NAMALWA (cell line): Measurements from ENCODE around the gene C17orf50.

Source experiments
- DNase-seq: peaks from one replicate; pipeline ENCODE4 v3.0.0-alpha.2; 2015; ENCODE audit warnings: low spot score

The C17orf50 gene

GRCh38 chr17:35752945-35753764 lies 7.5 kb upstream of the C17orf50 start, which contains the start of gene GAS2L2:
TSS of gene GAS2L2 (minus strand) at chr17:35753239. CDS start at chr17:35752850, 389 bp downstream.
- no peak for DNase-seq

GRCh38 chr17:35757243-35757642 lies 3.4 kb upstream of the C17orf50 start:
- DNase-seq = no peak

GRCh38 chr17:35761601-35762000 lies 914 bp downstream of the C17orf50 start:
- DNase-seq = no peak

GRCh38 chr17:35763767-35764122 lies 3.1 kb downstream of the C17orf50 start:
- no peak for DNase-seq

- DNase-seq = peak; percentile 92
Observed at GRCh38 chr17:35764123-35764991, 3.7 kb downstream of the C17orf50 start.

GRCh38 chr17:35765086-35765710 lies 4.5 kb downstream of the C17orf50 start:
- no peak for DNase-seq

GRCh38 chr17:35765756-35766488 lies 5.2 kb downstream of the C17orf50 start:
- no peak for DNase-seq

- DNase-seq = no peak
Observed at GRCh38 chr17:35766489-35766877, 5.8 kb downstream of the C17orf50 start.

GRCh38 chr17:35766903-35767510 lies 6.3 kb downstream of the C17orf50 start:
- peak; percentile 51 for DNase-seq

GRCh38 chr17:35768797-35769196 lies 8.1 kb downstream of the C17orf50 start:
- DNase-seq = no peak

- DNase-seq = no peak
Observed at GRCh38 chr17:35769895-35770486, 9.3 kb downstream of the C17orf50 start.

- DNase-seq = no peak
Observed at GRCh38 chr17:35773129-35773528, 12.4 kb downstream of the C17orf50 start.

GRCh38 chr17:35773679-35774425 lies 13.2 kb downstream of the C17orf50 start:
- DNase-seq = no peak

GRCh38 chr17:35774499-35774898 lies 13.8 kb downstream of the C17orf50 start:
- no peak for DNase-seq

GRCh38 chr17:35775039-35775438 lies 14.4 kb downstream of the C17orf50 start:
- DNase-seq = no peak

- no peak for DNase-seq
Observed at GRCh38 chr17:35775583-35775982, 14.9 kb downstream of the C17orf50 start.

GRCh38 chr17:35778641-35779196 lies 18.0 kb downstream of the C17orf50 start:
- DNase-seq = no peak

- no peak for DNase-seq
Observed at GRCh38 chr17:35780950-35781349, 20.3 kb downstream of the C17orf50 start.

GRCh38 chr17:35784895-35785294 lies 24.2 kb downstream of the C17orf50 start:
- DNase-seq = no peak

- no peak for DNase-seq
Observed at GRCh38 chr17:35786941-35787432, 26.3 kb downstream of the C17orf50 start.
